Femur (tissue), 1 donor: Measurements from ENCODE around the gene PAFAH2.

Source experiments
- DNase-seq: peaks from one replicate; pipeline ENCODE4 v3.0.0-alpha.2; 2017

The PAFAH2 gene

DNA sequence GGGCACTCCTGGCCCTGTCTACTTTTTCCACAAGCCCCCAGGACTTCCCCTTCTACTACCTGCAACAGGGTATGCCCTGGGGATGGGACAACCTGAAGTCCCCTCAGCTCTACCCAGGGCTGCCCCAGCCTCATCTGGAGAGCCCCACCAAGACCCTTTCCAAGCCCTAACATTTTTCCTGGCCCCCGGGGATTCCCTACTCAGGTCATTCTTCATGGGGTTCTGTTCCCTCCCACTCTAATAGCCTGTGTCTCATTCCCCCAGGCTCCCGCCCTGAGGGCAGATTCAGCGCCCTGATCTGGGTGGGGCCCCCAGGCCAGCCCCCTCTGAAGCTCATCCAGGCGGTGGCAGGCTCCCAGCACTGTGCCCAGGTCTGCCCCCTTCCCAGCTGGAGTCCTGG is 33.3 kb upstream of the PAFAH2 start:
- no peak for DNase-seq

- DNase-seq: no peak
Observed at GRCh38 chr1:26029864-26030481, 32.1 kb upstream of the PAFAH2 start.

GRCh38 chr1:26029054-26029863 is 31.4 kb upstream of the PAFAH2 start:
- DNase-seq: no peak

- peak; percentile 68 for DNase-seq
Observed at GRCh38 chr1:26028490-26028980, 30.7 kb upstream of the PAFAH2 start.

DNA sequence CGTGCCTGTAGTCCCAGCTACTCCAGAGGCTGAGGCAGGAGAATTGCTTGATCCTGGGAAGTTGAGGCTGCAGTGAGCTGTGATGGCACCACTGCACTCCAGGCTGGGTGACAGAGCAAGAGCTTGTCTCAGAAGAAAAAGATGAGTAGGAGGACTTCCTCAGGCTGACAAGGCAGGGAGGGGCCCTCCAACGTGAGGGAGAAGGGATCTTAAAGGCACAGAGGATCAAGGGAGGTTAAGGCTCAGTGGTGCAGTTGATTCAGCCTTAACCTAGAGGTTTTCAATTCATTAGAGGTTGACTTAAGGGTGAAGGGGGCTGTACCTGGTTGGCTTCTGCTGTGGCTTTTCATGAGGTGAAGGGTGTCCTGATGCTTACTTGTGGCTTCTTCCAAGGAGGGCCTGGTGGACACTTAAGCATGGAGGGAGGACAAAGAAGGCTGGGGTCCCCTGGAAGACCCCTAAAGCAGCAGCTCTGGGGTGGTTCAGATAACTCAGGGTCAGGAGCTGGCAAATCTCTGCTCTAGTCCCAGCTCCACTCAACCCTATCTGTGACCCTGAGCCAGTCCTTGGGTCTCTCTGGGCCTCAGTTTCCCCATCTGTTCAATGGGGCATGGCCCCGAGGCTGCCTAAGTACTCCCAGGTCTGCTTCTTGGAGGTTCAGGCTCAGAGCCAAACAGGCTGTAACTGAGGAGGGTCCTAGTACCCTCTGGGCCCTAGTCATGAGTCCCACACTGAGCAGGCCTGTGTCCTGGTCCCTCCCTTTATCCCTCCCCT is 30.0 kb upstream of the PAFAH2 start:
- no peak for DNase-seq

GRCh38 chr1:26025517-26025916 is 27.7 kb upstream of the PAFAH2 start:
- no peak for DNase-seq

DNA sequence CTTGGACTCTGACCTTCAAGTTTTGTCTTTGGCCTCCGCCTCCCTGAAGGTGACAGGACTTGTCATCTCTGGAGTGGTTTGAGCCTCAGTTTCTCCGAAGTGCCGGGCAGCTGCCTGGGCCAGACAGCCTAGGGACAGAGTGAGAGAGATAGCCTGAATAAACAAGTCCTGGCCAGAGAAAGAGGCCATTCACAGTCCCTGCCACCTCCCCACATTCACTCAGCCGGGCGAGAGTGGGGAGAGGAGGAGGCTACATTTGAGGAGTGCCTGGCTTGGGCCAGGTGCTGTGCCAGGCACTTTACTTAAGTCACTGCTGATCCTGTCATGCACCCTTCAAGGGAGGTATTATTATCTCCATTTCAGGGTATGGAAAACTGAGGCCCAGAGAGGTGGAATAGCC is 27.2 kb upstream of the PAFAH2 start:
- DNase-seq: no peak

GRCh38 chr1:26023826-26024225 is 26.0 kb upstream of the PAFAH2 start:
- DNase-seq: no peak

DNA sequence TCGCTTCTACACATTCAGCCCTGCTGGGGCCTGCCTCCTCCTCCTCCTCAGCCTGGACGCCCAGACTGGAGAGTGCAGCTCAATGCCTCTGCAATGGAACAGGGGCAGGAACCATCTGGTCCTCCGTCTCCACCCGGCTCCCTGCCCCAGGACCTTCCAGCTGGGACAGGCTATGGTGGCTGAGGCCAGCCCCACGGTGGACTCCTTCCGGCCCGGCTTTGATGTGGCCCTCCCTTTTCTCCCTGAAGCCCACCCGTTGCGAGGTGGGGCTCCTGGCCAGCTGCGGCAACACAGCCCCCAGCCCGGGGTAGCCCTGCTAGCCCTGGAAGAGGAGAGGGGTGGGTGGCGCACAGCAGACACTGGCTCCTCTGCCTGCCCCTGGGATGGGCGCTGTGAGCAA is 25.1 kb upstream of the PAFAH2 start:
- DNase-seq: peak; percentile 18

- DNase-seq: peak; percentile 43
Observed at GRCh38 chr1:26022404-26022779, 24.5 kb upstream of the PAFAH2 start.

DNA sequence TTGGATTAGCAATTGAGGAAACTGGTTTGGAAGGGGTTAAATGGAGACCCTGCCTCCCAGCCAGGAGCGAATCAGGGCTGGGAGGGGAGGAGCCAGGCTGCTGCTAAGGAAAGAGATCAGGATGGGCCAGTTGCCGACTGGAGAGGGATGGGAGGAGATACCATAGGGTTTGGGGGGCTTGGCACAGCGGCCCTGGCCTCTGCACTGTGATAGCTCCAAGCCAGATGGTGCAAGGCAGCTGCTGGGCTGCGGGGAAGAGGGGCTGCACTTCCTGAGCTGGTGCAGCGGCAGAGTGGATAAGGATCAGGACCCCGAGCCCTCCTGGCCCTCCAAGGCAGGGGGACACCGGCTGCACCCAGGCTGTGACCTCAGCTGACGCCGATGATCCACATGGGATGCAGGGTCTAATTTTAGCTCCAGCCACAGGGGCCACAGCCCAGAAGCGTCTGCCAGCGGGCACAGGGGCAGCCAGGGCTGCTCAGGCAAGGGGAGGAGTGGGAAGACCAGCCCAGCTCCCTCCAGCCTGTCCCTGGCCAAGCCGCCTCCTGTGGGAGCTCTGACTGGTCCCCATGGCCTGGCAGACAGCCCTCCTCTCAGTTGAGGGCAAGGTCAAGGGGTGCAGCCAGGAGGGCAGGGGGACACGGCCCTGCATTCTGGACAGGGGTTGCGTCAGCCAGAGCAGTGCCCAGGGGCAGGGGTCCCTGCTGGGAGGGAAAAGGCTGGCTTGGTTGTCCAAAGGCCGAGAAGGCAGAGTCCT is 24.0 kb upstream of the PAFAH2 start, which contains the start of gene EXTL1:
Gene EXTL1 (plus strand): TSS at position 129 of the 757 bp plus-strand sequence. CDS start 872 bp downstream, outside the sequence.
- peak; percentile 88 for DNase-seq

DNA sequence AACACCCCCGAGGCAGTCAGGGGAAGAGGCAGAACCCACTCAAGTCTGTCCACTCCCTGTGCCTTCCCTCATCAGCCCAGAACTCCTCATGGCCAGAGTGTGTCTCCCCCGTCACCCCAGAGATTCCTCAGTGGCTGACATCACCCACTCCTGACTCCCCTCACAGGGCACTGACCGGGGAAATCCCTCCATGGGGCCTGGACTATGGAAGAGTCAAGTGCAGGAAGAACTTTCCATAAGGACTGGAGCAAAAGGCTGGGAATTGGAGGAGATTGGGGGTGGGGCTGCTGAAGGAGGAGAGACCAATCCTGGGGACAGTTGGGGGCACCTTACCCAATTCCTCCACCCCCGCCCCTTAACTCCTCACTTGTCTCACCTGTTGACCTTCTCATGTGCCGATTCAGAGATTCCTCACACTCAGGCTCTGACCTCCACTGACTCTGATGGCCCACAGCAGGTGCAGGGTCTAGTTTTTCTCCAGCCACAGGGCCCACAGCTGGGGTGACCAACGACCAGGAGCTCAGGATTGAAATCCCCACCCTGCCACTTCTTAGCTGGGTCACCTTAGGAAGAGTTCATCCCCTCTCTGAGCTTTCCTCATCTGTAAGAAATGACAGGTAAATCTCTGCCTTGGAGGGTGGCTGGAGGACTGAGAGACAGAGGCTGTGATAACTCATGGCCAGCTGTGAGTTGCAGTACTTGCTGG is 23.2 kb upstream of the PAFAH2 start:
- peak; percentile 15 for DNase-seq

DNA sequence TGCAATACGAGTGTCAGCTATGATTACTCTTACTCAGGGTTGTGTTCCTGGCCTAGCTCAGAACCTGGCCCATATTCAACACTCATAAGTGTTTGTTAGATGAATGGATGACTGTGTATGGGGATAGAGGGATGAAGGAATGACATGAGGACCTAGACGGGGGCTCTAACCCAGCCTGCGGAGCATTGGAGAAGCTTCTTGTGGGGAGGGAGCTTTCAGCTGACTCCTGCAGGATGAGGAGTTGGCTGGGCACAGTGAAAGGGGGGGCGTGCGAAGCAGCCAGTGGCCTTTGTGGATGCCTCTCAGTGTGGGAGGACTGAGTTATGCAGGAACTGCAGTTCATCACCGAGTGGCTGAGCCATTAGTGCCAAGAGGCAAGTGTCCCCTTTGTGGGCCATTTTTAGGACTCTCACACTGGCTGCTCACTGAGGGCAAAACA is 22.5 kb upstream of the PAFAH2 start:
- peak; percentile 43 for DNase-seq

DNA sequence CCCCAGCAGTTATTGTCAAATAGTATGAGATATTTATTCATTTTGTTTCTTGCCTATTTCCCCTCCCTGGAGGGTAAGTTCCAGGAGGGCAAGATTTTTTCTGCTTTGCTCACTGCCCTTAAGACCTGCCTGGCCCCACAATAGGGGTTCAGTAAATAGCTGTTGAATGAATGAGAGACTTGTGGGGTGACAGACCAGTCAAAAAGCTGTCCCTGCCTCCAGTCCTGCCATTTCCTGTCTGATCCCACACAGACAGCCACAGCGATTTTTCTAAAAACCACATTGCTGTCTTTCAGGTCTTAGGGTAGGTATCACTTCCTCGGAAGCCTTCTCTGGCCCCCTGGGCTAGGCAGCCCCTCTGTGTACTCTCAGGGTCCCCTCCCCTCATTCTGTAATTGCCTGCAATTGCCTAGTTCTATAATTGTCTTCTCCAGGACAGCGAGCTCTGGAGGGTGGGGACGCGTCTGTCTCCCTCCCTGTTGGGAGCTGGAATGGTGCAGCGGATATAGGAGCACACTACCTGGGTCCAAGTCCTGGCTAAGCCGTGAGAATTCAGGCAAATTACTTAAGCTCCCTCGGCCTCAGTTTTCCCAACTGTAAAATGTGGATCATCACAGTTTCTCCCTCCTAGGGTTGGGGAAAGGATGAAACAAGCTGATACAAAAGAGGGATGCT is 21.9 kb upstream of the PAFAH2 start:
- DNase-seq: no peak

DNA sequence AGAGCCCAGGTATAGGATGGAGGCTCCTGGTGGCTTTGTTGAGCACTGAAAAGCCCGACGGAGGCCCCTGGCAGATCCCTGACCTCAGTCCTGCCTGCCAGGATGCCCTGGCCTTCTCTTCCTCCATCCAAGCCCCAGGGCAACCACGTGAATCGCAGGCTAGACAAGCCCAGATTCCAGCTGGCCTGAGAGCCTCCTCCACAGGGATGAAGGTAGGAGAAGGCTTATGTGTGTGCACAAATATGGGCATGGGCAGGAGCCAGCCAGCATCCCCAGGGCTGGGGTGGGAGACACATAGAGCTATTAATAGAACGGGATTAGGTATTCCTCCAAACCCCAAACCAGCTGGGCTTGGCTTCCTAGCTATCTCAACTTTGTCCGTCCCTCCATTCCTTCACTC is 19.7 kb upstream of the PAFAH2 start:
- no peak for DNase-seq

DNA sequence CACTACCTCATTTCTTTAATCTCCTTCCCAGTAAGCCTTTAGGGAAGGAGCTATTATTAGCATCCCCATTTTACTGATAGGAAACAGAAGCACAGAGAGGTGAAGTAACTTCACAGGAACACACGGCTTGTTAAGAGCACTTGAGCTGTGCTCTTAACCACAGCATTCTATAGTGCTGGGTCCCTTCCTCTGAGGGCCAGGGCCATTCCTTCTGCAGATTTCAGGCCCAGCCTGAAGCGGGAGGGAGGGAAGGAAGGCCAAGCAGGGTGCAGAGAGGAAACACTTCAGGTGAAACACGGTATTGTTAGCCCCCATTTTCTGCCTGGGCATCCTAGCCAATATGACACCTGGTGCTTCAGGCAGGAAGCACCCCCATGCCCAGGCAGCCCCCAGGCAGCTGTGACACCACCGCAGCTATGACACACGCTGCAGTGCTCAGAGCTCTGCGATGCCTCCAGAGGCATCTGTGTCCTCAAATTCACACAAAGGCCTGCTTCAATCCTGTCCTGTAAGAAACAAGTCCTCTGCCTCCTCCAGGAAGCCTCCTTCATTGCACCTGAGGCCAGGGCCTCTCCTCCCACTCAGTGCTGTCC is 19.2 kb upstream of the PAFAH2 start:
- DNase-seq: no peak

DNA sequence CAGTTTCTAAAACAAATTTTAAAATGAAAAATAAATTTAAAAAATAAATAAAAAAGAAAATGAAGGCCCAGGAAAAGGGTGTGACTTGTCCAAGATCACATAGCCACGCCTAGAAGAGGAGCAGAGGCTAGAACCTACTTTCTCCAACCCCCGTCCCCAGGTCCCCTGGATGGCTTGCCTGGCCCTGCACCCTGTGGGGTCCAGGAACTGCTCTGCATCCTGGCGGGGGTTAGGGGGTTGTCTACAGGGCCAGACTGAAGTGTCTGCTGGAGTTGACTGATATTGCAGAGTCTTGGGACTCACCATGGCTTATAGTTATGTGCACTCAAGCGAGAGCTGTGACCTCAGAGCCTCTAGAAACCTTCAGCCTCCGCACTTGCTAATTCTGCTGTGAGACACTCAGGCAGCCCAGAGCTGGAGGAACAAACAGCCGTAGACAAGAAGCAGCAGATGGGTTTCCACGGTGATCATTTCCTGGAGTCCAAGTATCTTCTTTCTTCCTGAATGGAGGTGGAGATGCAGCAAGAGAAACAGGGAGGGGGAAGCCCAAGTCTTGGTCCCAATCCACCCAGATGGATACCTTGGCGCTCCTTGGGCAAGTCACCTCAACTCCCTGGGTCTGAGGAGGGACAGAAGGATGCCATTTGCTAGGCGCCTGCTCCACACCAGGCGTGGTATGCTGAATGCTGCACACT is 18.5 kb upstream of the PAFAH2 start:
- no peak for DNase-seq

DNA sequence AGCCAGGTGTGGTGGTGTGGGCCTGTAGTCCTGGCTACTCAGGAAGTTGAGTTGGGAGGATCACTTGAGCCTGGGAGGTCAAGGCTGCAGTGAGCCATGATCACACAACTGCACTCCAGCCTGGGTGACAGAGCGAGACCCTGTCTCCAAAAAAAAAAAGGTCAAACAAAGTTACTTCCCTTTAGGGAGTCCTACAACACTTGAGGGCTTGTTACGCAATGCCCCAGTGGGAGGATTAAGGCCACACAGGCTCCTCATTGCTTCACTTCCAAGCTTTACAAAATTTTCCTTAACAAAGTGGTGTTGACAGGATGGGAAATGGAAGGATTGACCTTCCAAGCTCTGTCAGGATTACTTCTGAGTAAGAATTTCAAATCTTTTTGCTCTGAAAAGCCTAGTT is 17.5 kb upstream of the PAFAH2 start:
- no peak for DNase-seq

- no peak for DNase-seq
Observed at GRCh38 chr1:26014179-26014578, 16.3 kb upstream of the PAFAH2 start.

DNA sequence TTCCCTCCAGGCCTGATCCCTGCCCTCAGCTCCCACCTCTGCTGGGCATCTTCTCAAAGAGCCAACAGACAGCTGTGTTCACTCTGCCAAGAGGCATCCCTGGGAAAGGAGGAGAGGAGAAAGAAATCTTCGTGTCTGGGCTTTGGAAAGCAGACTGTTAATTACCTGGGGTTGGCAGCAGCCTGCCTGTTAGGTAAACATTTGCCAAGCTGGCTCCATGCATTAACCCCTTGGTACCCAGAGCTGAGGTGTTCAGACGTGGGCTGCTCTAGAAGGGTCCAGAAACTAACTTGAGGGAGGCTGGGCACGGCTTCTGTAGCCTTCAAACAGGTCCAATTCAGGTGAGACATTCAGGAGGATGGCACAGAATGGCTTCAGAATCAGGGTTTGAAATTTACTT is 15.0 kb upstream of the PAFAH2 start:
- no peak for DNase-seq
